Stimulated activated CD4-positive, alpha-beta T cell treated with anti-CD3 and anti-CD28 coated beads, Interleukin-15, amount 100 ng/mL, for 1 hour (primary cell): ENCODE data around the gene FRRS1L.
A peak's percentile ranks its signal among the peaks of the same experiment; 100 is the strongest.
"Not testable (repeated sequence)": the region's sequence is repeated elsewhere in the genome, so short reads cannot be mapped to it uniquely, and the experiment has no call there.

ENCODE experiments used
- DNase-seq, 2 donors: peaks; one replicate each; pipeline ENCODE4 v3.0.0-alpha.2; 2020; ENCODE audit warnings: low read depth in 1 of 2, low spot score in 1 of 2

FRRS1L gene

DNA sequence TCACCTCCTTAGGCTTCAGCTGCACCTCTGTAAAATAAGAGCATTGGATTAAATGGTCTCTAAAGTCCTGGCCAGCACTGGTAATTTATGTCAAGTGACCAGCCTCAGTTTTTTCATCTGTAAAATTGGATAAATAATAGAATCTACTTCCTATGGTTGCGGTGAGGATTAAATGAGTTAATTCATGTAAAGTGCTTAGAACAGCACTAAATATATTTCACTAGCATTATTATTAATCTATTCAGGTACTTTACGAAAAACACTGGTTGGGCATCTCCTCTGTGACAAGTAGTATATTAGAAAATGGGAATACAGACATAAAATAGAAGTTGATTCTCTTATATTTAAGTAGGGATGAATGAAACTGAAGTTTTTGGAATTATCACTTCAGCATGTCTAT is 33.5 kb downstream of the FRRS1L start:
- no peak for DNase-seq

DNA sequence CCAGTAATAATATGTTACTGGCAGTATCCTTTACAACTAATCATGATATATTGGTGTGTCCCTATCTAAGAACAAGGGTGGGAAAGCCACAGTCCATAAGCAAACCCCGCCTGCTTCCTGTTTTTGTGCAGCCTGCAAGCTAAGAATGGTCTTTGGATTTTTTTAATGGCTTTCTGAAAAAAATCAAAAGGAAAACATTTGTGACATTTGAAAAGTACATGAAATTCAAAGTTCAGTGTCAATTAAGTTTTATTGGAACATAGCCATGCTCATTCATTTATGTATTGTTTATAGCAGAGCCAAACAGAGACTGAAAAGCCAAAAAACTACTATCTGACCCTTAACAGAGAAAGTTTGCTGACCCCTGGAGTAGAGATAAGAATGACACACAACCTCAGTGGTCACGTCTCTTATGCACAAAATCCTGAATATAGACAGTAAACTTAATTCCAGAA is 34.5 kb downstream of the FRRS1L start:
- DNase-seq: no peak

DNA sequence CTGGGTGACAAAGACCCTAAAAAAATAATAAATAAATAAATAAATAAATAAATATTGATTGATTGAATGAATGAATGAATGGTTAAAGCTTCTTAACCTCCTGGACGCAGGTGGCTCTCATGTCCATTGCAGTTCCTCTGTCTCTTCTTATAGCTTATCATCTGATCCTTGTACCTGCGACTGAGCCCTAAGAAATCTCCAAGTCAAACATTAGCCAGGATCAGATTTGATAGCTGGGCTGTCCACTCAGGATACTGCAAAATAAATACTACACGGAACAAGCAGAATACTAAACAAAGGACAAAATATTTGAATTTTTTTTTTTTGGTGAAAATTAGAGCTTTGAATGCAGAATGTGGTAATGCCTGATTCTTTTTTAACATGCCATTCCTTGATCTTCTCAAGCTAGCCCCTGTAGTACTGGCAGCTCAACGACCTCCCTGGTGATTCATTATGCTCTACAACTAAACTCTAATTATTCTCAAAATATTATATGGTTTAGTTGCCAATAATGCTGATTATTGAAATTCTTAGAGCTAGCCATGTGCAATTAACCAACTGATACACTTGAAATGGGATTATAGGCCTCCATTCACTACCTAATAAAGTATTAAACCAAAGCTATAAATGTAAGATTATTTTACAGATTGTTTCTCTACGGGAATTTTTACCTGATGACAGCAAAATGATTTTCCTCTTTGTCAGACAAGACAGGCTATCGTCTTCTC is 37.4 kb downstream of the FRRS1L start:
- DNase-seq: no peak

DNA sequence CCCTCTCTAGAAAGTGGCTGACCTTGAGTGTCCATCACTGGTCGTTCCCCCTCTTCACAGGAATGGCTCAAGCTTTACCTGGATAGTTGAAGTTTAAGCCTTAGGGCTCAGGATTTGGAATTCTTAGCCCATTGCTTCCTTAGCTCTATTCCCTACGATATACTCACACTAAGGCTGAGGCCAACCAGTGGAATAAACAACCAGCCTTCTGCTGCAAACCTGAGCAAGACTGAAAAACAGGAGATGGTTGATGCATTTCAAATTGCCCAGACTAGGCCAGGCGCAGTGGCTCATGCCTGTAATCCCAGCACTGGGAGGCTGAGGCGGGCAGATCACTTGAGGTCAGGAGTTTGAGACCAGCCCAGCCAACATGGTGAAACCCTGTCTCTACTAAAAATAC is 40.4 kb downstream of the FRRS1L start:
- DNase-seq: not testable (repeated sequence)

DNA sequence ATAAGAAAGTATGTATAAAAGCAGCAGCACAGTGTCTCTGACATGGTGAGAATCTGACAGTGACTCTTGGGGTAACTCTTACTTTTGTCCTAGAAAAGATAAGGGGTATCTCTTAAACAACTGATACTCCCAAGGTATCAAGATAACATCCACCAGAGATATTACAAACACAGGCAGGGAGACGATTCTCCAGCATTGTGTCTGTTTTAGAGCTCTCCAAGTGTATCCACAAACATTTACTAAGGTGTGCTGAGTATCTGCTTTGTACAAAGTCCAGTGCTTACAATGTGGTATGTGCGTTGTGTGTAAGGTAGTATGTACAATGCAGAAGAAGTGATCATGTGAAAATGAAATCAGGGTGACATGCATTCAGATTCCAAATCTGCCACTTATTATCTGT is 42.9 kb downstream of the FRRS1L start:
- DNase-seq: no peak

DNA sequence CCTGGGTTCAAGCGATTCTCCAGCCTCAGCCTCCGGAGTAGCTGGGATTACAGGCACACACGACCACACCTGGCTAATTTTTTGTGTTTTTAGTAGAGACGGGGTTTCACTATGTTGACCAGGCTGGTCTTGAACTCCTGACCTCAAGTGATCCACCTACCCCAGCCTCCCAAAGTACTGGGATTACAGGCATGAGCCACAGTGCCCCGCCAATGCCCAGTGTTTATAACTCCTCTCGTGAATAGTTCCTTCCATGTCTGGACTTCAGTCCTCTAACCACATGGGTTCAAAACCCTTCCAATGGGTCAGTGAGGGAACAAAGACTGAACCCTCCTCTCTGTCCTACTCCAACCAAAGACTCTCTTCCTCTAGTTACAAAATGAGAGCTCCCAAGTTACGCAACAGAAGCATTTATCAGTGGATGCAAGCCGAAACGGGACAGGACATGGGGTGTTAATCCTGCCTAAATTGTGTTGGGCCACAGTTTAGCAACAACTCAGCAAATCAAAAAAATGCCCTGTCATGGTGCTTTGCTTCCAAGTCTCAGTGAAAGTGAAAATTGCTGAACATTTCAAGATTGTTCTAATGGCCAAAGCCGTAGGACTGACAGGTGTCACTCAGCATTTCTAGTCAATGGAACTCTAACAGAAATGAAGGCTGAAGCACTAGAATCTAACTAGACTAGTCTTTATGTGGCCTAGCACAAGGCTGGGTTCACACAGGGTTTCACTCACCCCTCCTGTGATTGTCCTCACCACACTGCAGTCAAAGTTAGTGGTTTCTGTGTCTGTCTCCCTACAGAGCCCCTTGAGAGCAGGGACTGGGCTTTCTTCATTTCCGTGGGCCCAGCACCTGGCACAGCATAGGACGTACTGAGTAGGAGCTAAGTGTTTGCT is 44.1 kb downstream of the FRRS1L start:
- no peak for DNase-seq

DNA sequence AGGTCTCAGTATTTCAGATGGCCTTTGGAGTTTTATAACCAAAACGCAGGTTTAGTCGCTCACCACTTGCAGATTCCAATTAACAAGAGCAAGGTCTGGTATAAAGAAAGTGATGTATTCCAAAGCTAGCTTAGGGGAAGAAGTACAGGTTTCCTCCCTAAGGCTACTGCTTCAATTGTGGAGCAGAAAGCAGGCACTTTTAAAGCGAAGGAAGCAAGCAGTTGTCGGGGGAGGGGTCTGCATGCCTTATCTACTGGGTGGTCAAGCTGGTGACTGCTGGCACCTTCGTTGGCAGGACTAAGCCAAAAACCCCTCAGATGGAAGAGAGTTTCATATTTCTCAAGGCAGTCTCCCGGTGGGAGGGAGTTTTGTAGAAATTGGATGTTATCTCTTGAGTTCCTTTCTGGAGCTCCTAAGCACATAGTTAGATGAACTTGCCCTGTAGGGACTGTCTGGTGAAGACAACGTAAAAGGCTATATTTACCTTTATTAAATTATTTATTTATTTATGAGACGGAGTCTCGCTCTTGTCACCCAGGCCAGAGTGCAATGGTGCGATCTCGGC is 45.7 kb downstream of the FRRS1L start:
- DNase-seq: no peak

DNA sequence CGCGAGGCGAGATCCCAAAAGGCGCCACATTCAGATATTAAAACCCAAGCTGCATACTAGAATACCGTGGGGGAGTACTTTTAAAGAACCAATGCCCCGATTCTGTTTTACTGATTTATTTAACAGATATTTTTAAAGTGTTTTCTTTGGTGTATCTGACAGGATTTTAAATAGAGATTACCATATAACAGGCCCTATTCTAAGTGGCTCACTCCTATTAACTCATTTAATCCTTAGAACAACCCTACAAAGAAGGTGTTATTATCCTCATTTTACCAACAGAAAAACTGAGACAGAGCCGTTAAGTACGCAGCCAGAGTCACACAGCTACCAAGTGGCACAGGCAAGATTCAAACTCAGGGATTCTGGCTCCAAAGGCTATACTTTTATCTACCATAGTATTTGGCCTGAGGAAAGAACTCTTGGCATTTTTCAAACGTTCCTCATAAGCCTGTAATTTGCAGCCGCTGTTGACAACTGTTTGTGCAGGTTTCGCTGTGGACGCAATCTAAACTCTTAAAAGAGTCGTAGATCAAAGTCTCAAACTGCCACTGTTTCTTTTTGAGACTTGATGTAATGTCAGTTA is 46.8 kb downstream of the FRRS1L start:
- no peak for DNase-seq

DNA sequence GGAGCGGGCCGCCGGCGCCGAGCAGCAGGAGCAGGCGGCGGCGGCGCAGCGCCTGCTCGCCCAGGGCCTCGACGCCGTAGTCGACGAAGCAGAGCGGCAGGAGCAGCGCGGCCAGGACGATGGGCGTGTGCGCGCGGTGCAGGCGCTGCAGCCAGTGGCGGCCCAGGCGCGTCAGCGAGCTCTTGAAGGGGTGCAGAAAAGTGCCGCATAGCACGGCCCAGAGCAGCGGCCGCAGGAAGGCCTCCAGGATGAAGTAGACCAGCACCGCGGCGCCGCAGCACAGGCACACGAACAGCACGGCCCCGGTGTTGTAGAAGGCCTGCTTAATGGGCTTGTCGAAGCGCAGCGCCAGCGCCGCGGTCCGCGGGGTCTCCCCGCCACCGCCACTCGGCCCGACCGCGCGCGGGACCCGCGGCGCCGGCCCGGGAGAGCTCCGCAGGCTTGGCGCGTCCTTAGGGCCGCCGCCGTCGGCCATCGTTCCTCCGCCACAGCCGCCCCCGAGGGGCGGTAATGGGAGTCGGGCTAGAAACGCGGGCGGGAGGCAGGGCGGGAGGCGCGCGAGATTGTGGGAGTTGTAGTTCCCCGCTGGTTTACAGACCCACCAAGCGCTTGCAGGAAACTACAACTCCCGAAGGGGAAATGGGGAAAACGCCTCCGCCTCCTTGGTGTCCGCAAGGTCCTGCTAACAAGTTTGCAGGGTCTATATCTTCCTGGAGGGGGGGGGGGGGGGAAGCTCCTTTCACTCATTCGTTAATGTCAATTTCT is 47.4 kb downstream of the FRRS1L start, which contains the start of gene TMEM245:
TMEM245 (minus strand) TSS at position 509 of the 765 bp plus-strand sequence; CDS start at position 475, 34 bp downstream.
- DNase-seq: peak; percentile 82 to 86

DNA sequence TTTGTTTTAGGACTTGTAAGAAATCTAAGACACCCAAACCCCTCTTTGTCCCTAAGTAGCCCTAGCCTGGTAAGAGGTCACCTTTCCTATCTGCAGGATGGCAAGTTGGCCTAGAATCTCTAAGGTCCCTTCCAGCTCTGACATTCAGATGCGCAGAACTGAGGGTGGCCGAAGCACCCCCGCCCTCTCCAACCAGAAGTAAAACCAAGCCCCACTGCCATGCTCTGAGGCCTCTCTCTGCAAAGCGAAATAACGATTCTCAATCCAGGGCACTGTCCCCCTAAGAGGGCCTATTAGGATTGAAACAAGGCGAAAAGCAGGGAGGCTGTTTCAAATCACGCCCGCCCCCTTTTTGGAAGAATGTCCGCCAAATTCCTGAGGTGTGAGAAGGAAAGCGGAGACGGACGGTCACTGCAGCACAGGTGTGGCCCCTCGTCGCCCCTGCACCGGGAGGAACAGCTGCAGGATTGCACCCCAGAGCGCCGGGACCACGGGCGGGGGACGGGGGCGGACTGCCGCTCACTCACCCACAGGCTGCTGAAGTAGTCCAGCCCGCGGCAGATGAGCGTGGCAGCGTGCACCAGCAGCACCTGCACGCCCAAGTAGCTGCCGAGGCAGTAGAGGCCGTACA is 48.1 kb downstream of the FRRS1L start:
- peak in 1 of 2 donors; percentile 4 for DNase-seq

DNA sequence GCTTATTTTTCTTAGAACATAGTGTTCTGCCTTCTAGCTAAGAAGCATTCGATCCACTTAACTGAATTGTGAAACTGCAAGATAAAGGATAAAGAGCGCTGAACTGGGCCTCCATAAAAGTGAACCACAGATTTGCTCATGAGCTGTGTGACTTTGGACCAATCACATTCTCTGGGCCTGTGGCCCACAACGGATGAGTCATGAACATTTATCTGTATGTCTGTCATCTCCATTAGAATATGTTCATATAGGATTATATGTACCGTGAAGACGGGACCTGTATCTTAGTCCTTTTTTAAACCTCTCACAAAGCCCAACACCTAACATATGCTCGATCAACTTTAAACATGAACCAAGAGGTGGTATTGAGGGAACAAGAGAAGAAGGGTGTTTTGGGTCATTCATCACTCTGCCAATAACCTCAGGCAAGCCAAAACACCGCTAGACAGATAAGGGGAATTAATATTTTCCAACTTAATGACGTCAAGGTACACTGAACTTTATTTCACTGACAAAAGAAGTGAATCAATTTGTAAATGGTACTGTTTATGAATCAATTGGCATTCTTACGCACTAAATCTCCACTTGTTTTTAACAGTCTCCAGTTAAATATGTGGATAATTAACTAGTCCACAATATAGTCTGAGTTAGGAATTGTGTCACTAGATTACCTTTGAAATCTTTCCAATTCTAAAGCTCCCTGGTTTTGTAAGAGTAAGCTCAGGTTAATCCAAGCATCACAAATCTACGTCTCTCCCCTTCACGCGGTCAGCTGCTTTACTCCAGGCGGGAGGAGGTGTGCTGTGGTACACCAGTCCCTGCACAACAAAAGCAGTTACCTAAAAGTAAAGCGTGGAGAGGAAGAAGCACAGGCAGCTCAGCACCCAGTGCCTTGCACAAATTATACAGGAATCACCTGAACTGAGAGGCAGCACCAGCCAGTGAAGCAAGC is 48.9 kb downstream of the FRRS1L start:
- DNase-seq: no peak

DNA sequence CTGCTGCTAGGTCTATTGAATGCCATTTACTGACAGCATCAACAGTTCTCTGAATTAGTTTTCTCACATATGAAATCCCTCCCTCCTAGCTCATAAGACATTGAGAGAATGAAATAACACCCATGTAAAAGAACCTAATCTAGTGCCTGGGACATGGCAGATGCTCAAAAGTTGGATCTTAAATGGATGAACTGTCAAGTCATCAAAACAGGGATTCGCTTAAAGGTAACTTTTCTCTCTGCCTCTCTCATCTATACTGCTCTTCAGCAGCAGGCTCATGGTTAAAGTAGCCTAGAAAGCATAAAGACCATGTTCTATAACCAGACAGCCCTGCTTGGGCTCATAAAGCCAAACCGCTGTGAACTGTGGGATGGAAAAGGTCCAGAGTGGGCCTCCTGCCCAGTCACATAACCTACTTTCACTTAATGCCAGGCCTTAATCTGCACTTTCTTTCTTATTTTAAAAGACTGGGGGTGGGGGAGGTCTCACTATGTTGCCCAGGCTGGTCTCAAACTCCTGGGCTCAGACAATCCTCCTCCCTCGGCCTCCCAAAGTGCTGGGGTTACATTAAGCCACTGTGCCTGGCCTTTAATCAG is 51.0 kb downstream of the FRRS1L start:
- DNase-seq: no peak

DNA sequence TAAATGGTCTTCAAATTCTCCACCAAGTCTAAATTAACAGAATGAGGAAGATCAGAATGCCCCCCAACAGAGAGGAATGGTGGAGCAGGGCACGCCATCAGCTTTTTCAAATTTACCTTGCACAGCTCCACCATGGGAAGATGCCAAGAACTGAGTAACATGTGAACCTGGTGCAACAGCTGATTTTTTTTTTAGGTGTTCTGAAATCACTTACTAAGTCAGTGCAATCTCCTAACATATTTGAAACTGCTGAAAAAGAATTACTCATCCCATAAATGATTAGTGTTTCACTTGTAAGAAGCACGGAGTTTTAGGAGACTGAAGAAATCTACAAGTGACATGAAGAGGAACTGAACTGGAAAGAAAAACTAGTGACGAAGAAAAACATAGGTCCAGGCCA is 52.4 kb downstream of the FRRS1L start:
- DNase-seq: no peak

DNA sequence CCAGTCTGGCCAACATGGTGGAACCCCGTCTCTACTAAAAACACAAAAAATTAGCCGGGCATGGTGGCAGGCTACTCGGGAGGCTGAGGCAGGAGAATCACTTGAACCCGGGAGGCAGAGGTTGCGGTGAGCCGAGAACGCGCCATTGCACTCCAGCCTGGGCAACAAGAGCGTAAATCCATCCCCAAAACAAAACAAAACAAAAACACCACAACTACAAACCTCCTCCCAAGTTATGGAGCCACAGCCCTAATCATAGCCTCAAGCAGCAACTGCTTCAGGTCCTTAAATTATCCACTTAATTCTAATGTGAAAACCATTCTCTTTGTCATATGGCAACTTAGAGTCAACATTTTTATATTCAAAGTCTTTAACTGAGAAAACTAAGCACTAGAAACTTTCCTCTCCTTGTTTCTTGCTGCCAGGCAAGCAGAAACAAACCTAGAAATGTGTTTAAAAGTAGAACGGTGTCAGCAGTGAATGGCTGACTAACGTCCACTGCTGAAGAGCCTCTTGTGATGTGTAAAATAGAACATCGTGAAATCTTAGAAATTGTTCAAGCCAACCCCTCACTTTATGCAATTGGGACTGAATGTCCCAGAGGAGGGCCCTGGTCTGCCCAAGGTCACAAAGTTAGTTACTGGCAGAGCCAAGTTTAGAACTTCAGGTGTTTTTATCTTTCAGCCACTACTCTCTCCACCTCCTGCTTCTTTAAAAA is 53.0 kb downstream of the FRRS1L start:
- no peak for DNase-seq

DNA sequence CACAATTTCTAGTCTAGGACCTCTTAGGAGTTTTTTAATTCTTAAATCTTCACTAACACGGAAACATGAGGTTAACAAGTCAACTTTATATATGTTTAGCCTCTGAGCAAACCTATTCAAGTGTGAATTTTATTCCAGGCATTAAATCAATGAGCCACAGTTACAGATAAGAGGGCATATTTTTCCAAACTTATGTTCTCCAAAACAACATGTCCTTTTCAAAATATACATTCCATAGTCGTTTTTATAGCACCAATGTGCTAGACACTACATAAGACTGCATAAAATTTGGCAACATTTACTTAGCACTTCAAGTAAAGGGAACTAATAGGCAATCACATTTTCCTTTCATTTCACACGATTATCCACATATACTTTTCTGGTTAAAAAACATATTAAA is 53.8 kb downstream of the FRRS1L start:
- DNase-seq: no peak

DNA sequence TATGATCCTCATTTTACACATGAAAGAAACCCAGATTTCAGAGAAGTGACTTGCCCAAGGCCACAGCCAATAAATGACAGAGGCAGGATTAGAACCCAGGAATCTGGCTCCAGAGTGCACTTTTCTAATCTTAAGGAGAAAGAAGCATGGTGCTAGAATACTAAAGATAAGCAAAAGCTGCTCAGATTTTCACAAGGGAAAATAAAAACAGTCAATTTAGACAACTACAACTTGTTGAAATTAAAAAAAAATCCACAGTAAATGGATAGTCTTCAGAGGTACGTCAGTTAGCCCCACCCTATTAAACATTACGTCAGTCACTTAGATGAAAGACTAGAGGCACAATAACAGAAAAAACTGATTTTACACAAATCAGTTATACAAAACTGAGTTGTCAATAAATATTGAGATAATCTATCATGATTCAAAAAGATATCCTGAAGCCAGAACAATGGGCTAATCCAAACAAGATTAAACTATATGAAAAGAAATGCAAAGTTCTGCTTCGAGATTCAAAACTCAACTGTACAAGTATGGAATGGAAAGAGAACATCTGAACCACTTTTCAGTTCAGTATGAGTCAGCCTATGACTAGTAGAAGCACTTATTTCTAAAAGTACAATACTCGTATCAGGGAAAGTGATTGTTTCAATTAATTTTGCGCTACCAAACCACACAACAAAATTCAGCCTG is 56.6 kb downstream of the FRRS1L start:
- DNase-seq: no peak

DNA sequence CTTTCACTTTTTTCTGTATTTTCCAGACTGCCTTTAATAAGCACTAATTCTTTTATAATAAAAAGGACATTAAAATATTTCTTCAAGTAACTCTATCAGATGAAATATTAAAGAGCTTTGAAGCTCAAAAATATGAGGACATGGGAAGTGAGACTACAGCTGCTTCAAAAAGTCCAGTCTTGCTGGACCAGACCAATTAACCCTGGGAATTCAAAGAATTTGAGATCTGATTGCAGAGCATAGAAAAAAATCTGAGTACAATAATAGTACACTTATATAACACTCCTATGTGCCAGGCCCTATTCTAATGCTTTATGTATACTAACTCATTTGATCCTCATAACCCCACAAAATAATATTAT is 57.1 kb downstream of the FRRS1L start:
- no peak for DNase-seq

DNA sequence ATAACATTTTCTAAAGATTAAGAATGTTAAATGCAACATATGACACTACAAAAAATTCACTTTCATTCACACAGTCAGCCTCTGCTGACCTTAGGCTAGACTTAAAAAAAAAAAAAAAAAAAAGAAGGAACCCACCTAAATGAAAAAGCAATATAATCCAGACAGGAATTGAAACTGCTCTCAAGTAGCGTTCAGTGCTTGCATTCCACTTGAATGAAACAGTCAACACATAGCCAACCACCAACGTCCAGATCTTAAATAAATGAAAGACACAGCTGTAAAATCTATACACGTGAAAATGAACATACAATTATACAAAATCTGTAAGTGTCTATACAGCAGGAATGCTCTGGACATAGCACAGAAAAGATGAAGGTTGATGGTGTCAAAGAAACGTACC is 58.7 kb downstream of the FRRS1L start:
- no peak for DNase-seq
